EL (cell line): ENCODE data around the gene GDI1.

ENCODE experiments used
- DNase-seq: peaks from one replicate; pipeline ENCODE4 v3.0.0-alpha.2; 2016

The GDI1 gene

DNA sequence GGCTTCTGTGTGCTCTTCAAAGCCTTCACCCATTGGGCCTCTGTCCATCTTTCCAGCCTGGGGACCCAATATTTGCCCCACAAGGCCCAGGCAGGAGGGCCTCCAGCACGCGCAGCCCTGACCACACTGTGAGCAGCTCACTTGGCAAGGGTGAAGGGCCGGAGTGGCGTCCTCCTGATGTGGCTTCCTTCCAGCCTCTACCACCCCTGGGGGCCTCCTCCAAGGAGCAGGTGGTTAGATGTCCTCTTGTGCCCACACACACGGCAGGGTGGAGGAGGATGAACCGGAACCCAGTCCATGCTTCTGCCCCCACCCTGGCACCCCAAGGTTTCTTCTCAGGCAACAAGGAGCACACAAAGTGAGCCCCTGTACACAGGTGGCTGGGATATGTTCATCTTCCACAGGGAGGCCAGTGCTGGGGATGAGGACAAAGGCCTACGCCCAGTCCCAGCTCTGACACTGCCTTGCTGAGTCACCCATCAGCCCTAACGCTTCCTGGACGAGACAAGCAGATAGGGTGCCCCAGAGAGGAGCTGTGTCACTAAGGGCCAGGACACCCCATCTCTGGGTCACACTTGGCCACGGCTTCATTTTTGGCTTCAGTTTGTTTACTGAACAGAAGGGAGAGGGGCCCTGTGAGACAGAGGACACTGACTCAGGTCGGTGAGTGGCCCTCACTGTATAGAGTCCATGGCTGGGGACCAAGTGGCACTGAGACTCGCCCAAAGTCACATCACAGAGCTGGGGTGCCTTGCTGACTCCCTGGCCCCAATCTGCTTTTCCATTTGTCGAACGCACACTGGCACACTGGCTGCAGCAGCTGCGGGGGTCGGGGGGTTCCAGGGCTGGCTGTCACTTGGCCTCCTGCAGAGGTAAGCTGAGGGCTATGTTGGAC lies 47.5 kb downstream of the GDI1 start:
- DNase-seq = no peak

DNA sequence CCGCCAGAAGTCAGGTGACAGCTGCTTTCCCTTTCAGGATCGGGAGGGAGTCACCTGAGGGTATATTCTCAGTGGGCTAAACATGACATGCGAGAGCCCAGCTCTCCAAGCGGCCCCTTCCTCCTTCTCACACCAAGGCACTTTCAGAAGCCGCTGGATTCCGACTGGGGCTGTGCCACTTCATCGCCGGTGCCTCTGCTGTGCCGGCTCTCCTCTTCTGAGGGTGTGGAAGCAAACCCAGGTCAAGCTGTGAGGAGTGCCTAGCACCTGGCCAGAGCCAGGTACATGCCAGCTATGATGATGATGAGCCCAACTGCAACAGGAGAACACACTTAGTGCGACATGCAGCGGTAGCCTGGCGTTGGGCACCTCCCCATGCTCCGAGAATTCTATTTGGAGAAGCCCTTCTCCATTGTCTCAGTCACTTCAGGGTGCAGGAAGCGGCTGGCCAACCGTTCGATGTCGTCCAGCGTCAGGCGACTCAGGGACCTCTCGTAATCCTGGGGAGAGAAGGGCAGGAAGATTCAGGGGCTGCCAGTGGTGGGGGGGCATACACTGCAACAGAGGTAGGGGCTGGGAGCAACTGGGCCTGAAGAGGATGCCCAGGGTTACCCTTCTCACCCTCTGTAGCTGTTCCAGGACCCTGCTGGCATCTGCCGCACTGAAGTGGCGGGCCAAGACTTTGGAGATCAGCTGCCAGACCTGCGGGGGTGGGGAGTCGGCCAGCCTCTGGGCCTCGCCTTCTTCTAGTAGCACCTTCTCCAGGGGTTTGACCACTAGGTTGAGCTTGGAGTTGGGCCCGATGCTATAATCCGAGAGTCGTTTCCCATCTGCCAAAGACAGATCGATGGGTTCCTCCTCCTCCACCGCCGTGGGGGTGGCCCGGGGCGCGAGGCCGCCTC lies 48.4 kb downstream of the GDI1 start:
- no peak for DNase-seq

GRCh38 chrX:154486052-154486395 lies 49.1 kb downstream of the GDI1 start:
- peak; percentile 22 for DNase-seq

DNA sequence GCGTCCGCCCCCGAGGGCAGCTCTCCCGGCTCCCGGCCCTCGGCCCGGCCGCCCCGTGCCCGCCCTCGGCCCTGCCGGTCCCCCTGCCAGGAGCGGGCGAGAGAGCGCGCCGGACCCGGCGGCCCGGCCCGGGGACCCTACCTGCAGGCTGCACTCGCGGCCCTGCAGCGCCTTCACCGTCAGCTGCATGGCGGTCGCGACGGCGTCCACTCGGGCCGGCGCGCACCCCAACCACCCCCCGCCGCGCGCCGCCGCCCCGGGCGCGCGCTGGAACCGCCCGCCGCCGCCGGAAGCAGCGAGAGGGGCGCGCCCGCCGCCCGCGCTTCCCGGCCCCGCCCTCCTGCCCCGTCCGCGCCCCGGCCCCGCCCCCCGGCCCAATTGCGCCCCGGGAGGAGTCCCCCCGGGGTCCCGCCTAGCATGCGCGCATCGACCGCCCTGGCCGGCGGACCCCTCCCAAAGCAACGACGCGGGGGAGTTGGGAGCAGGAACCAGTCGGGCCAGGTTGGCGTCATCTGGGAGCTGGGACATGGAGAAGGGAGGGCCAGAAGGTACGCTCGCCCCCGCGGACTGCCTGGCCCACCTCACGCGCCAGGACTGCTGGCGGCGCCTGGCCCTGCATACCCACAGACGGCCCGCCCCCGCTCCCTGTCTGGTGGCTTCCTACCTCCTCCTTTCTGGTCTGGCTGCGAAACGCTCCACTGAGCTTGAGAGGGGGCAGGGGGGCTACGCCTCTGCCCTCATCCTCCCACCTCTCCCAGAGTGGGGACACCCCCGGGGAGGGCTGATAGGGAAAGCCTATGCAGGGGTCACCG lies 49.6 kb downstream of the GDI1 start, which contains the start of gene UBL4A:
TSS of gene UBL4A (minus strand) at position 220 of the 812 bp plus-strand sequence. CDS start at position 189, 31 bp downstream.
- peak; percentile 64 for DNase-seq

DNA sequence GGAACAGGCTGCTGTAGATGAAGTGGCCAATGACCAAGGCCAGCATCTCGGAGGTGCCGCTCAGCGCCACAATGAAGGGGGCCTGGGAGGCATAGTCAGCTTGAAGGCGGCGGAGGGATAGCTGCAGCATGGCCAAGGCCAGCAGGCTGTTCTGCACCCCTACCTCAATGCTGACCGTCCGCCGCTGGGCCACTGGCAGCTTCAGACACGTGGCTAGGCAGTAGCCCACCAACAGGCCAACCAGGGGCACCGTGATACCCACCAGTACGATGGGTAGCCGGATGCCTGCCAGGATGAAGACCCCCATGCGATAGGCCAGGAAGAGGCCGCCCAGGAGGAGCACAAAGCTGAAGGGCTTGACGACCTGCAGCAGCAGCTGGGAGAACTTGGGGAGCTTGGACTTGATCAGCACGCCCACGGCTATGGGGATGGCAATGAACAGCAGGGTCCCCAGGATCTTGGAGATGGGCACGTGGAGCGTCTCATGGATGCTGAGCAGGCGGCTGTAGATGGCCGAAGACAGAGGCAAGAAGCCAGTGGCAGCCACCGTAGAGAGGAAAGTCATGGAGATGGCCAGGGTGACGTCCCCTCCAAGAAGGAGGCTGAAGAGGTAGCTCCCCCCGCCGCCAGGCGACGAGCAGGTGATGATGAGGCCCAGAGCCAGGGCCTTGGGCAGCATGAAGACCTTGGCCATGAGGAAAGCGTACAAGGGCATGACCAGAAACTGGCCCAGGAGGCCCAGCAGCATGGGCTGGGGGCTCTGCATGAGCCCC lies 50.8 kb downstream of the GDI1 start:
- DNase-seq = no peak

- DNase-seq = no peak
Observed at GRCh38 chrX:154488336-154489075, 51.6 kb downstream of the GDI1 start.

DNA sequence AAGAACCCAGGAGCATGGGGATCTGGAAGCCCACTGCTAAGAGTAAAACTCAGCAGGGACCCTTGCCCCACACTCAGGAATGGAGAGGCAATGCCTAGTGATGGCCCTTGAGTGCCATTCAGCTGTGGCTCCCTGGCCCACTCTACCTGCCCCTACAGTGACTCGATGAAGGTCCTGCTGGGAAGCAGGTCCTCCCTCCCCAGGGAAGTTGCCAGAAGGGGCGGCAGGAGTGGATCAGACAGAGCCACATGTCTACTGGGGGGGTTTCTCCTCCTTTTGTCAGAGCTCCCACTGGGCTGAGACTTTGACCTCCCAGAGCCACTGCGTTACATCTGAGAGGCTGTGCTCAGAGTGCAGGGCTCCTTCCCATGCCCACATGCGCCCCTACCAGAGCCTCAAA lies 52.2 kb downstream of the GDI1 start:
- DNase-seq = no peak

DNA sequence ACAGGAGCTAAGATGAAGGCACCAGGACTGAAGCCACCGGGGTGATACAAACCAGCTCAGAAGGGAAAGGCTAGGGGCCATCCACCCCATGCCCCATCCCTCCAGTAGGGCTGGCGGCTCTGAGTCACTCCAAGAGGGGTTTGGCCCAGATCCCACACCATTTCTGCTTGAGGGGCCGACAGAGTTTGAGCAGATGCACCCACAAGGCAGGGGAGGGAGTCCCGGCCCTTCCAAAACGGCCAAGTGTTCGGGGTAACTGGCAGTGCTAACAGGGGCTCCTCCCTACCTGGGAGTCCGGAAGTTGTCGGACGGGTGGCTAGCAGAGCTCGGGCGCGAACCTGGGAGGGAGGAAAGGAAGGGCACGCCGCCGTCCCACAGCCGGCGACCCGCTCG lies 53.1 kb downstream of the GDI1 start:
- peak; percentile 68 for DNase-seq

- peak; percentile 92 for DNase-seq
Observed at GRCh38 chrX:154490414-154491083, 53.6 kb downstream of the GDI1 start, which contains the start of gene SLC10A3. SLC10A3 (minus strand) TSS chrX:154490629; CDS start chrX:154488940, 1,689 bp downstream.
